ENCODE results near the gene ETV5. TPM values are rescaled to one million over a fixed set of nuclear protein-coding genes. Genes with fewer than 3 reads are reported as not detected.
"Not testable (repeated sequence)": the region's sequence is repeated elsewhere in the genome, so short reads cannot be mapped to it uniquely, and the experiment has no call there.

The ETV5 gene
- total RNA-seq, 1 donor from 2014 or later: 29.7 TPM

- Mint-ChIP-seq H3K36me3 (no peaks in the 10 kb centered on the region), H3K9me3 (peaks cover 4% of the 10 kb centered on the region), H3K4me1 (no peaks in the 10 kb centered on the region), H3K27me3 (ENCODE audit: low read depth) (peaks cover 2% of the 10 kb centered on the region), H3K4me3 (no peak overlapping the region), H3K27ac (no peak overlapping the region)
- TF ChIP-seq CTCF (IDR thresholded peaks at IDR 0.05; ENCODE audit: unreplicated experiment): no peak
- DNase-seq (ENCODE audit: low spot score in 2 of 2, unreplicated experiment in 2 of 2): no peak
Measured at GRCh38 chr3:186032321-186032720, 76.6 kb downstream of the ETV5 start.

GRCh38 chr3:186025993-186026392, 82.9 kb downstream of the ETV5 start:
- not testable (repeated sequence) for H3K27ac Mint-ChIP-seq; H3K36me3 Mint-ChIP-seq; H3K4me1 Mint-ChIP-seq; H3K27me3 Mint-ChIP-seq (ENCODE audit: low read depth); H3K4me3 Mint-ChIP-seq; H3K9me3 Mint-ChIP-seq; DNase-seq (ENCODE audit: low spot score in 2 of 2, unreplicated experiment in 2 of 2)

DNA sequence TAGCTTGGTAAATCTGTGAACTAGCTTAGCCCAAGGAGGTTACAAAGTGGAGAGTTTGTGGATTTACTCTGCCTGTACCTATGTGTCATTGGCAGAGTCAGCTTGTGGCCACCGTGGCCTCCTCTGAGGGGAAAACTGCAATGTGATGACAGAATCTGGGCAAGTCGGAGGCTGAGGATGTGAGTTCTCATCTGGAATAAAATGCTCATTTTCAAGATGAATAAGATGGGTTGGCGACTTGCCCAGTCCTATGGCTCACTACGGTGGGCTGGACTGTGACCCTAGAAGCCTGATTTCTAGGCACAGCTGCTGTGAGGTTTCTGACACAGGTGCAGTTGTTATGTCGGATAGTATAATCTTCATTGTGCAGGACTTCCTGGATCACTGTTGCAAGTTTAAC, 83.7 kb downstream of the ETV5 start:
- no peaks in the 10 kb centered on the region for H3K36me3 Mint-ChIP-seq
- TF ChIP-seq CTCF (IDR thresholded peaks at IDR 0.05; ENCODE audit: unreplicated experiment): no peak
- H3K27me3 Mint-ChIP-seq (ENCODE audit: low read depth): peaks cover 4% of the 10 kb centered on the region
- no peaks in the 10 kb centered on the region for H3K4me1 Mint-ChIP-seq
- no peak overlapping the region for H3K27ac Mint-ChIP-seq
- no peaks in the 10 kb centered on the region for H3K9me3 Mint-ChIP-seq
- no peak overlapping the region for H3K4me3 Mint-ChIP-seq
- no peak for DNase-seq (ENCODE audit: low spot score in 2 of 2, unreplicated experiment in 2 of 2)

- TF ChIP-seq CTCF (IDR thresholded peaks at IDR 0.05; ENCODE audit: unreplicated experiment): no peak
- H3K36me3 Mint-ChIP-seq: no peaks in the 10 kb centered on the region
- no peaks in the 10 kb centered on the region for H3K9me3 Mint-ChIP-seq
- H3K4me3 Mint-ChIP-seq: no peak overlapping the region
- H3K4me1 Mint-ChIP-seq: no peaks in the 10 kb centered on the region
- H3K27me3 Mint-ChIP-seq (ENCODE audit: low read depth): peaks cover 4% of the 10 kb centered on the region
- no peak for DNase-seq (ENCODE audit: low spot score in 2 of 2, unreplicated experiment in 2 of 2)
- no peak overlapping the region for H3K27ac Mint-ChIP-seq
Measured at GRCh38 chr3:186024210-186024609, 84.7 kb downstream of the ETV5 start.

- Mint-ChIP-seq H3K27ac (no peak overlapping the region), H3K4me3 (no peak overlapping the region), H3K4me1 (no peaks in the 10 kb centered on the region), H3K36me3 (no peaks in the 10 kb centered on the region), H3K27me3 (ENCODE audit: low read depth) (peaks cover 4% of the 10 kb centered on the region), H3K9me3 (no peaks in the 10 kb centered on the region)
- TF ChIP-seq CTCF (IDR thresholded peaks at IDR 0.05; ENCODE audit: unreplicated experiment): no peak
- DNase-seq (ENCODE audit: low spot score in 2 of 2, unreplicated experiment in 2 of 2): no peak
Measured at GRCh38 chr3:186022931-186023330, 86.0 kb downstream of the ETV5 start.

- Mint-ChIP-seq H3K36me3 (no peaks in the 10 kb centered on the region), H3K4me3 (no peak overlapping the region), H3K27ac (no peak overlapping the region), H3K27me3 (ENCODE audit: low read depth) (peaks cover 6% of the 10 kb centered on the region), H3K9me3 (no peaks in the 10 kb centered on the region), H3K4me1 (no peaks in the 10 kb centered on the region)
- no peak for TF ChIP-seq CTCF (IDR thresholded peaks at IDR 0.05; ENCODE audit: unreplicated experiment)
- DNase-seq (ENCODE audit: low spot score in 2 of 2, unreplicated experiment in 2 of 2): no peak
Measured at GRCh38 chr3:186021673-186022362, 87.1 kb downstream of the ETV5 start.

DNA sequence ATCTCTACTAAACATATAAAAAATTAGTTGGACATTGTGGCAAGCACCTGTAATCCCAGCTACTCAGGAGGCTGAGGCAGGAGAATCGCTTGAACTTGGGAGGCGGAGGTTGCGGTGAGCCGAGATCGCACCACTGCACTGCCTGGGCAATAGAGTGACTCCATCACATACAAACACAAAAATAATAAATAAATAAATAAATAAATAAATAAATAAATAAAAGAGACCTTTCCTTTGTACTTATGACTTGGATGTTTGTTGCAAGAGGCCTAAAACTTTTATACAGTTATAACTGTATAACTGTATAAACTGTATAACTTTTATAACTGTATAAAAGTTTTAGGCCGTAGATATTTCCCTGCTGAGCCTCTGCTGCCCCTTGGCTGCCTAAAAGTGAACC, 87.6 kb downstream of the ETV5 start:
- not testable (repeated sequence) for H3K9me3 Mint-ChIP-seq; DNase-seq (ENCODE audit: low spot score in 2 of 2, unreplicated experiment in 2 of 2); H3K27ac Mint-ChIP-seq; H3K4me1 Mint-ChIP-seq; H3K4me3 Mint-ChIP-seq; H3K27me3 Mint-ChIP-seq (ENCODE audit: low read depth); H3K36me3 Mint-ChIP-seq

DNA sequence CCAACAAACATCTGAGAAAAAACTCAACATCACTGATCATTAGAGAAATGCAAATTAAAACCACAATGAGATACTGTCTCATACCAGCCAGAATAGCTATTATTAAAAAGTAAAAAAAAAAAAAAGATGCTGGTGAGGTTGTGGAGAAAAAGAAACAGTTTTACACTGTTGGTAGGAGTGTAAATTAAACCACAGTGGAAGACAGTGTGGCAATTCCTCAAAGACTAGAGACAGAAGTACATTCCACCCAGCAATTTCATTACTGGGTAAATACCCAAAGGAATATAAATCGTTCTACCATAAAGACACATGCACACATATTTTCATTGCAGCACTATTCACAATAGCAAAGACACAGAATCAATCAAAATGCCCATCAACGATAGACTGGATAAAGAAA, 89.6 kb downstream of the ETV5 start:
- DNase-seq (ENCODE audit: low spot score in 2 of 2, unreplicated experiment in 2 of 2); H3K36me3 Mint-ChIP-seq; H3K27ac Mint-ChIP-seq; H3K4me3 Mint-ChIP-seq; H3K9me3 Mint-ChIP-seq; H3K4me1 Mint-ChIP-seq; H3K27me3 Mint-ChIP-seq (ENCODE audit: low read depth): not testable (repeated sequence)

Measured in mesothelial cell of epicardium (in vitro differentiated cells).